ENCODE data around the gene HOXA7.

Gene HOXA7

DNA sequence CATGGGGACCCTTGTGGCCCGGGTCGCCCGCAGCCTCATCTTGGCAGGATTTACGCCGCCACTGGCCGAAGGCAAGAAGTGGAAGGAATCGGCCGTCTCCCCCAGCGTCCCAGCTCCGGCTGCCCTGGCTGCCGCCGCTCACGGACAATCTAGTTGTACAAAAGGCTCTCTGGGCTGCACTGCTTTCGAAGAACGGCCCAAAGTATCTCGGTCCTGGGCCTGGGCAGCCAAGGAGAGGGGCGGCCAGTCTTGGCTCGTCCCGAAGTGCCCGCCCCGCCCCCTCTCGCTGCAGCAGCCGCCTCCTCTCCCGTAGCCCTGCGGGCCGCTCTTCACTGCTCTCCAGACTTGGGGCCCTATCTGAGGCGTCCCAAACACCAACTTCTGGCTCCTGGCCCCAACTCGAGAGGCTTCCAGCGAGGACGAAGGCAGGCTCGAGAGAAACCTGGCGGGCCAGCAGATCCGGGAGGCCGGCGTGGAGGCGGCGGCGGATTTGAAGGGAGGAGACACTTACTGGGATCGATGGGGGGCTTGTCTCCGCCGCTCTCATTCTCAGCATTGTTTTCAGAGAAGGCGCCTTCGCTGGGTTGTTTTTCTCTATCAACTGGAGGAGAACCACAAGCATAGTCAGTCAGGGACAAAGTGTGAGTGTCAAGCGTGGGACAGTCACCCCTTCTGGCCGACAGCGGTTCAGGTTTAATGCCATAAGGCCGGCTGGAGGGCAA, 8.1 kb upstream of the HOXA7 start:
- Mint-ChIP-seq H3K4me3 (peak overlapping the region; percentile 41), H3K4me1 (peaks cover 19% of the 10 kb centered on the region), H3K27ac (peak overlapping the region; percentile 69), H3K27me3 (peaks cover 99% of the 10 kb centered on the region), H3K9me3 (no peaks in the 10 kb centered on the region), H3K36me3 (no peaks in the 10 kb centered on the region)
- DNase-seq, result no peak
- CTCF ChIA-PET, result no interaction called here

DNA sequence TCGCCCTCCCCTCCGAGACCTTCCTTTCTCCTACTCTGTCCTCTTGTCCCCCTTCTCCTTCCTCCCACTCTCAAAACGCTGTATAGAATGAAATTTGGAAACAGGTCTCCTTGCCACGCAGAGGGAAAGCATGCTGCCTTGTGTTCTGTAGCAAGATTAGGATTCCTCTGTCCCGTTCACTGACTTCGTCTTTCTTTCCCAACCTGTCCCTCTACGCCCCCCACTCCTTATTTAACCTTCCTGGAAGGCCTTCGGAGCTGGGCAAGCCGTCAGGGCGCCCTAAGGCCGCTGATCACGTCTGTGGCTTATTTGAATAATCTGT, 7.5 kb upstream of the HOXA7 start:
- Mint-ChIP-seq H3K27me3 (peaks cover 99% of the 10 kb centered on the region), H3K4me1 (peaks cover 19% of the 10 kb centered on the region), H3K36me3 (no peaks in the 10 kb centered on the region), H3K27ac (peak overlapping the region; percentile 43), H3K4me3 (no peak overlapping the region), H3K9me3 (no peaks in the 10 kb centered on the region)
- DNase-seq, result no peak
- CTCF ChIA-PET, result no interaction called here

DNA sequence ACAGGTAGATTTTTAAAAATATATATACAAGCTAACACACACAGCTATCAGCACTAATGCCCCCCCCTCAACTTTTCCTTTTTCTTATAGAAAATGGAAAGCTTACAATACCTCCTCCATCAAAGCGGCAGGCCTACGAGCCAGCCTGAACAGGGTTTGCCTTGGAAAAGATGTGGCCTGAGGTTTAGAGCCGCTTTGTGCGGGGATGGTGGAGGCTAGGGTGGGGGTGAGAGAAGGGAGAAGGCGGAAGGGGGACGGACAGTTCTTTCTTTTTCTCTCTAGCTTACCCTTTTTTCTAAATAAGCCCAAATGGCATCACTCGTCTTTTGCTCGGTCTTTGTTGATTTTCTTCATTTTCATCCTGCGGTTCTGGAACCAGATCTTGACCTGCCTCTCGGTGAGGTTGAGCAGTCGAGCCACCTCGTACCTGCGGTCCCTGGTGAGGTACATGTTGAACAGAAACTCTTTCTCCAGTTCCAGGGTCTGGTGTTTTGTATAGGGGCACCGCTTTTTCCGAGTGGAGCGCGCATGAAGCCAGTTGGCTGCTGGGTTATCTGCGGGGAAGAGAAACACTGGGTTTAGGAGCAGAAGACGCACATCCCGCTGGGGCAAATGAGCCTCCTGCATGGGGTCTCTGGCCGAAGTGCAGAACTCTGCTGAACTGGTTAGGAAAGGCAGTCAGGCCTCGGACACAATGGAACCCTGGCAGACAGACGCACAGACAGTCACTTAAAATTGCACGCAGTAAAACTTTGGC, 7.0 kb upstream of the HOXA7 start:
- Mint-ChIP-seq H3K4me1 (peaks cover 17% of the 10 kb centered on the region), H3K36me3 (peaks cover 3% of the 10 kb centered on the region), H3K27me3 (peaks cover 99% of the 10 kb centered on the region), H3K4me3 (no peak overlapping the region), H3K27ac (no peak overlapping the region), H3K9me3 (no peaks in the 10 kb centered on the region)
- no peak for DNase-seq
- CTCF ChIA-PET, result interaction anchor here (0.8 to 3.6 kb wide), 5 partner anchors 13 to 1303 kb away, joined by 3 to 36 read pairs (median 3); no protein-coding TSS in a partner anchor

- no peaks in the 10 kb centered on the region for H3K9me3 Mint-ChIP-seq
- H3K36me3 Mint-ChIP-seq, result peaks cover 5% of the 10 kb centered on the region
- no peak overlapping the region for H3K27ac Mint-ChIP-seq
- H3K27me3 Mint-ChIP-seq, result peaks cover 99% of the 10 kb centered on the region
- no peak for DNase-seq
- H3K4me3 Mint-ChIP-seq, result no peak overlapping the region
- CTCF ChIA-PET, result interaction anchor here (0.8 to 3.6 kb wide), 7 partner anchors 12 to 1303 kb away, joined by 3 to 36 read pairs (median 3); no protein-coding TSS in a partner anchor
- peaks cover 17% of the 10 kb centered on the region for H3K4me1 Mint-ChIP-seq
Measured at GRCh38 chr7:27162561-27163287, 6.2 kb upstream of the HOXA7 start.

- Mint-ChIP-seq H3K27ac (peak overlapping the region; percentile 42), H3K4me3 (no peak overlapping the region), H3K27me3 (peaks cover 99% of the 10 kb centered on the region), H3K9me3 (no peaks in the 10 kb centered on the region), H3K36me3 (peaks cover 5% of the 10 kb centered on the region), H3K4me1 (peaks cover 13% of the 10 kb centered on the region)
- no peak for DNase-seq
- CTCF ChIA-PET, result interaction anchor here (1.0 to 3.6 kb wide), 10 partner anchors 11 to 1302 kb away, joined by 3 to 36 read pairs (median 6); no protein-coding TSS in a partner anchor
Measured at GRCh38 chr7:27161721-27162560, 5.5 kb upstream of the HOXA7 start.

DNA sequence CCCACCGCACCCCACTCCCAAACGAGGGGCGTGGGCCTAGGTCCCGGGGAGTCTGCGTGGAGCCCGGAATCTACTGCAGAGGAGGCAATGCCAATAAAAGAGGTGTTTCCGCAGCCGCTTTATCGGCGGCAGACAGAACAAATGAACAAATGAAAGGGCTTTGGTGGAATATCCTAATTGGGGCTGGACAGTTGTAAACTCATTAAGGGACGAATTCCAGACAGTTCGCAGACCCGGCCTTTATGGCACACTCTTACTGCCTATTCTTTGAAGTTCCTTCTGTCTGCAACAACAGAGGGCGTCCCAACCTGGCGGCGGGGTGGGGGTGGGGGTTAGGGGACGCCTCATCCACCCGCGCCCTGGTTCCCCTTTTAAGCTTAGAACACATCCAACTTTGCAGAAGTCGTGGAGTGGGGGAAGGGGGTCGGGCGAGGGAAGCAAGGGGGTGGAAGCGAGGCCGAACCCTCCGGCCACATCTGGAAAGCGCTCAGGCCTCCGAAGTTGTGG, 4.8 kb upstream of the HOXA7 start:
- CTCF ChIA-PET, result interaction anchor here (0.6 to 3.6 kb wide), 19 partner anchors 11 to 1269 kb away, joined by 3 to 36 read pairs (median 4); no protein-coding TSS in a partner anchor
- Mint-ChIP-seq H3K27me3 (peaks cover 99% of the 10 kb centered on the region), H3K27ac (peak overlapping the region; percentile 33), H3K9me3 (no peaks in the 10 kb centered on the region), H3K36me3 (peaks cover 5% of the 10 kb centered on the region), H3K4me1 (peaks cover 13% of the 10 kb centered on the region), H3K4me3 (peak overlapping the region; percentile 60)
- no peak for DNase-seq

DNA sequence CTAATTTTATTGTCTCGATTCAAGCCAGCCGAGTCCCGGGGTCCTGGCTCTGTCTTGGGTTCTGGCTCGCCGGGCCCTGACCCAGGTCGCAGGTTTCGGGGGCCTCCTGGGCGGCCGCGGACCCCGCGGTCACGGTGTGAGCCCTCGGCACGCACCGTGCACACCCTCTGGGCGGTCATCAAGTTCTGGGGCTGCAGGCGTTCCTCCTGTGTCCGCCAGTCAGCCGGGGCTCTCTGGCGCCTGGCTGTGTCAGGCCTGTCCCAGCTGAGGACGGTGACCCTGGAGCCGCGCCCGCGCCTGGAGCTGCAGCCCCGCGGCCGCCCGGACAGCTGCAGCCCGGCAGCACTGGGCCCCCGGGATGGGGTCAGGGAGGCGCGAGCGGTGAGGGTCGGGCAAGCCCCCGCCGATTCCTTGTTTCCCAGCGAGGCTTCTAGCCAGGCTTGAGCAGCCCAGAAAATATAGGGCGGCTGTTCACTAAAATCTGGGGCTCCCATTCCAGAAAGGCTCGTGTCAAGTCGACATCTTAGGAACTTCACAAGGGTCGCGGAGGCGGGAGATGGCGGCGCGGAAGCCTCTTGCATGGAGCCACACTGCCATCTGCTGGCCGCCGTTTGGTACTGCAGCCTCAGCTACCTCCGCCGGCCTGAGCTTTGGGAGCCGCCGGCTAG, 4.2 kb upstream of the HOXA7 start:
- H3K27ac Mint-ChIP-seq, result peak overlapping the region; percentile 33
- no peaks in the 10 kb centered on the region for H3K9me3 Mint-ChIP-seq
- peak overlapping the region; percentile 60 for H3K4me3 Mint-ChIP-seq
- H3K36me3 Mint-ChIP-seq, result peaks cover 5% of the 10 kb centered on the region
- H3K4me1 Mint-ChIP-seq, result peaks cover 13% of the 10 kb centered on the region
- H3K27me3 Mint-ChIP-seq, result peaks cover 99% of the 10 kb centered on the region
- DNase-seq, result peak; percentile 82
- CTCF ChIA-PET, result interaction anchor here (0.6 to 3.6 kb wide), 19 partner anchors 10 to 1268 kb away, joined by 3 to 36 read pairs (median 4); no protein-coding TSS in a partner anchor

DNA sequence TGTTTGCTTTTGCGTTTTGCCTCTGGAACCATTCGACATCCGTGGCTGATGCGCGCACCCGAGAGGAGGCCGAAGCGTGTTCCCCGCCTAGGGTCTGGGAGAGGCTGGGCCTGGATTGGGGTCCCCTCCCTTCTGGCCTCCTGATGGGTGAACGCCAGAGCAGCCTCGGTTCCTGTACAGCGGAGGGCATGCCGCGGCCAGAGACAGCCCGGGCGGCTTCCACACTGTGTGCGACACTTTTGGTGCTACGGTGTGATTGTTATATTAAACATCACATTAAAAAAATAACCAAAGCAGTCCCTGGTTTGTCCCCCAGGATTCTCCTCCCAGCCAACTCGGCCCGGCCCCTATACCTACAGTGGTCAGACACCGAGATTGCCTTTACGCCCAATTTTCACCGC, 3.7 kb upstream of the HOXA7 start:
- CTCF ChIA-PET, result interaction anchor here (1.2 to 3.6 kb wide), 6 partner anchors 9 to 790 kb away, joined by 3 to 36 read pairs (median 6); no protein-coding TSS in a partner anchor
- Mint-ChIP-seq H3K4me1 (peaks cover 16% of the 10 kb centered on the region), H3K27me3 (peaks cover 99% of the 10 kb centered on the region), H3K4me3 (peak overlapping the region; percentile 44), H3K27ac (peak overlapping the region; percentile 25), H3K9me3 (peaks cover 1% of the 10 kb centered on the region), H3K36me3 (peaks cover 5% of the 10 kb centered on the region)
- peak; percentile 24 for DNase-seq

DNA sequence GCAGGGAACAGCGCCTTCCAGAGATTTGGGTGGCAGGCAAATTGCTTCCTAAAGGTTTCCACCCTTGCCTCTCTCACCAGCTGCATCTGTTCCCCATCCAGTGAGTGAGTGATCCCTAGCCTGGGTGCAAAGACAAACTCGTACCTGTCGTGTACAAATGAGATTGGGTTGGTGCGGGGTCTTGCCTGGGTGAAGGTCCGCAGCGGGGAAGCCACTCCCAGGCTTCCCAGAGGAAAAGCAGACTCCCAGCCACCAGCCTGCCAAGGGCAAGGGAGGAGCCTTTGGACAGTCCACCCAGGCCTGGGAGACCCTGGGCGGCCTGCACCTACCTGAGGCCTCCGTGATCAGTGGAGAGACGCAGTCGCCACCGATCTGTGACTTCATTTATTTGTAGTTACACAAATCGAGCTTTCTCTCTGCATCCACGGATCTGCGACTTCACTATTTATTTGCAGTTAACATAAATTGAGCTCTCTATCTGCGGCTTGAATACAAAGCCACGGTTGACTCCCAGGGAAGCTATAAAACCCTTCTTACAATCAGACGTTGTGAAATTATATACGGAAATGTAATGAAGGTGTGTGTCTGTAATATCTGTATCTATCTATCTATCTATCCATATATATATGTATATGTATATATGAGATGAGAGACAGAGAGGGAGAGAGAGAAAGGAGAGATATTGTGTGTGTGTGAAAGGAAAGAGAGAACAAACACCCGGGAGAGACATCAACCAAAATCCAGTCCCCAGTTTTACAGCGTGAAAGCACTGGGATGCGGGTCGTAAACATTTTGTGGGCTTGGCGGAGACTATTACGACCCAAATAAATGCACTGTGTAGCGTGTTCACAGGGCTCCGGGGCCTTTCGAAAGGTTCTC, 3.0 kb upstream of the HOXA7 start:
- Mint-ChIP-seq H3K4me3 (peak overlapping the region; percentile 43), H3K27ac (peak overlapping the region; percentile 25), H3K36me3 (peaks cover 6% of the 10 kb centered on the region), H3K27me3 (peaks cover 99% of the 10 kb centered on the region), H3K4me1 (peaks cover 21% of the 10 kb centered on the region), H3K9me3 (peaks cover 1% of the 10 kb centered on the region)
- CTCF ChIA-PET, result interaction anchor here (0.7 to 1.4 kb wide), 3 partner anchors 20 to 63 kb away, joined by 3 to 5 read pairs (median 4); no protein-coding TSS in a partner anchor
- peak; percentile 12 for DNase-seq

DNA sequence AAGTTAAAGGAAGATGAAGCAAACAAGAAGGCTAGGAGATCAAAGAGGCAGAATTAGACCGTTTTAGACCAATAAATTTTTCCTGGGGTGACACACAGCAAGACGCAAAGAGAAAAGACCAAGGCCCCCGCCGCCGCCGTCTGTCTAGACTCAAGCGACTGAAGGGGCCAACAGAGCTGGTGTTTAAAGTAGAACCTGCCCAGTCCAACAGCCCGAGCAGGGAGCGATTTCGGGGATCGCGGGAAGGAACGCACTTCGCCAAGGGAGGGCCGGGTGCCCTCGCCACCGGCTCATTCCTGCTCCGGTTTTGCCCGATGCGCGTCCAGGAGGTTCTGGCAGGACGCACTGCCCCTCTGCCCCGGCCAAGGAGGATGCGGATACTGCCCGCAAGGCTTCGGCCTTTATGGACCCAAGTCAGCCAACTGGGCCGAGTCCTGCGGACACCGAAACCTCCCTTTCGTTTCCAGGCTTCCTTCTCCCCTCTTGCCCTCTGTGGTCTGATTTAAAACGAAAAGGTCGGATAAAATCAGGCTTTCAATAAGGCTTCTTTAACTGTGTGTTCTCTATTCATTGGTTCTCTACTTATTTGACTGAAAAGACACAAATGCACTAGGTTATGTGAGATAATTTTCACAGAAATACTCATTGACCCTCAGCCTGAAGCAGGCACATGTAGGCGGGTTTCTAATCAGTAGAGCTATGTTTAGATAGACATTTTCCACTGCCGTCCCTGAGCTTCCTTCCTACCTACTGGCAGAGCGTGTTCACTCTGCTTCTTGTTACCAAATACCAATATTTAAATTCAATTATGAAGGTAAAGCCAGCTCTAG, 2.2 kb upstream of the HOXA7 start:
- Mint-ChIP-seq H3K4me1 (peaks cover 21% of the 10 kb centered on the region), H3K27me3 (peaks cover 99% of the 10 kb centered on the region), H3K4me3 (no peak overlapping the region), H3K27ac (peak overlapping the region; percentile 80), H3K36me3 (peaks cover 6% of the 10 kb centered on the region), H3K9me3 (peaks cover 1% of the 10 kb centered on the region)
- peak; percentile 12 for DNase-seq
- CTCF ChIA-PET, result interaction anchor here (1.2 to 1.4 kb wide), 2 partner anchors 21 to 52 kb away, joined by 4 to 5 read pairs; no protein-coding TSS in a partner anchor

GRCh38 chr7:27157702-27158431, 1.4 kb upstream of the HOXA7 start:
- peaks cover 6% of the 10 kb centered on the region for H3K36me3 Mint-ChIP-seq
- peak overlapping the region; percentile 48 for H3K4me3 Mint-ChIP-seq
- peak overlapping the region; percentile 80 for H3K27ac Mint-ChIP-seq
- H3K9me3 Mint-ChIP-seq, result peaks cover 1% of the 10 kb centered on the region
- peaks cover 21% of the 10 kb centered on the region for H3K4me1 Mint-ChIP-seq
- DNase-seq, result peak; percentile 14
- peaks cover 100% of the 10 kb centered on the region for H3K27me3 Mint-ChIP-seq
- CTCF ChIA-PET, result interaction anchor here (1.4 kb wide), 1 partner anchor 53 kb away, joined by 5 read pairs; no protein-coding TSS in a partner anchor

Measured in activated naive CD4-positive, alpha-beta T cell treated with anti-CD3 and anti-CD28 coated beads, Interleukin-2, amount 10 ng/mL, durations not matched to agents 7 days and 5 days (primary cell).